ENCODE measurements around the gene SYNGR1.

DNA sequence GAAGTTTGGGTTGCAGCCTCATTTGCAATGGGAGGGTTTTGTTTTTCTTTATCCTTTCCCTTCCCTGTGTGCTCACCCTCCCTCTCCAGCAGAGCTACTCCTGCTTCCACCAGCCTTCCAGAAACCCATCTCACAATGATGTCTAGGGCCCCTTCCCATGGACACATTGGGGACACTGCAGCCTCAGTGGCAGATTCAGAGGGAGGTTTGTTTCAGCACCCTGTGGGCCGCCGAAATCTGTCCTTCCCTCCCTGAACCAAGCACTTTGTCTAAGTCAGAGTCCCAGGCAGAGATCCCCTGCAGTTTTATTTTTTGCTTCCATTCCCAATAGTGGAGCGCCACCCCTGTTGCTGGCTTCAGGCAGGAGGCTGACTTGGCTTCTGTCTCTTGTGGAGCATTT lies 8.6 kb upstream of the SYNGR1 start:
- no peak for TF ChIP-seq EZH2 (IDR thresholded peaks at IDR 0.05)
- TF ChIP-seq, protein P1, sequence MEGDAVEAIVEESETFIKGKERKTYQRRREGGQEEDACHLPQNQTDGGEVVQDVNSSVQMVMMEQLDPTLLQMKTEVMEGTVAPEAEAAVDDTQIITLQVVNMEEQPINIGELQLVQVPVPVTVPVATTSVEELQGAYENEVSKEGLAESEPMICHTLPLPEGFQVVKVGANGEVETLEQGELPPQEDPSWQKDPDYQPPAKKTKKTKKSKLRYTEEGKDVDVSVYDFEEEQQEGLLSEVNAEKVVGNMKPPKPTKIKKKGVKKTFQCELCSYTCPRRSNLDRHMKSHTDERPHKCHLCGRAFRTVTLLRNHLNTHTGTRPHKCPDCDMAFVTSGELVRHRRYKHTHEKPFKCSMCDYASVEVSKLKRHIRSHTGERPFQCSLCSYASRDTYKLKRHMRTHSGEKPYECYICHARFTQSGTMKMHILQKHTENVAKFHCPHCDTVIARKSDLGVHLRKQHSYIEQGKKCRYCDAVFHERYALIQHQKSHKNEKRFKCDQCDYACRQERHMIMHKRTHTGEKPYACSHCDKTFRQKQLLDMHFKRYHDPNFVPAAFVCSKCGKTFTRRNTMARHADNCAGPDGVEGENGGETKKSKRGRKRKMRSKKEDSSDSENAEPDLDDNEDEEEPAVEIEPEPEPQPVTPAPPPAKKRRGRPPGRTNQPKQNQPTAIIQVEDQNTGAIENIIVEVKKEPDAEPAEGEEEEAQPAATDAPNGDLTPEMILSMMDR (IDR thresholded peaks at IDR 0.05): no peak
